ENCODE measurements around the gene INSL3. TPM values are rescaled to one million over a fixed set of nuclear protein-coding genes. Genes with fewer than 3 reads are reported as not detected.
A peak's percentile ranks its signal among the peaks of the same experiment; 100 is the strongest.

INSL3 gene
- total RNA-seq, 1 donor = 0.81 TPM

- DNase-seq (ENCODE audit: low read depth in 2 of 3, low spot score in 2 of 3) = peak; percentile 76 to 96 (median 93)
These were observed 26.4 kb upstream of the INSL3 start, which contains the start of gene JAK3 for GRCh38 chr19:17847538-17848366. Gene JAK3, minus strand, starts transcription at chr19:17847982. Its CDS starts 3,565 bp downstream, at chr19:17844417.

- peak in 2 of 3 donors; percentile 43 to 44 for DNase-seq (ENCODE audit: low read depth in 2 of 3, low spot score in 2 of 3)
These were observed 24.8 kb upstream of the INSL3 start for GRCh38 chr19:17846146-17846545.

- DNase-seq (ENCODE audit: low read depth in 2 of 3, low spot score in 2 of 3) = no peak
These were observed 22.7 kb upstream of the INSL3 start for GRCh38 chr19:17843908-17844490.

- DNase-seq (ENCODE audit: low read depth in 2 of 3, low spot score in 2 of 3) = no peak
These were observed 22.0 kb upstream of the INSL3 start for GRCh38 chr19:17843292-17843827.

GRCh38 chr19:17842663-17843291 lies 21.5 kb upstream of the INSL3 start:
- no peak for DNase-seq (ENCODE audit: low read depth in 2 of 3, low spot score in 2 of 3)

GRCh38 chr19:17841810-17842662 lies 20.7 kb upstream of the INSL3 start:
- peak in 2 of 3 donors; percentile 75 to 79 for DNase-seq (ENCODE audit: low read depth in 2 of 3, low spot score in 2 of 3)

GRCh38 chr19:17841371-17841809 lies 20.1 kb upstream of the INSL3 start:
- no peak for DNase-seq (ENCODE audit: low read depth in 2 of 3, low spot score in 2 of 3)

GRCh38 chr19:17840019-17840418 lies 18.7 kb upstream of the INSL3 start:
- no peak for DNase-seq (ENCODE audit: low read depth in 2 of 3, low spot score in 2 of 3)

- DNase-seq (ENCODE audit: low read depth in 2 of 3, low spot score in 2 of 3) = no peak
These were observed 16.7 kb upstream of the INSL3 start for GRCh38 chr19:17837972-17838371.

GRCh38 chr19:17836530-17836929 lies 15.2 kb upstream of the INSL3 start:
- no peak for DNase-seq (ENCODE audit: low read depth in 2 of 3, low spot score in 2 of 3)

- no peak for DNase-seq (ENCODE audit: low read depth in 2 of 3, low spot score in 2 of 3)
These were observed 14.1 kb upstream of the INSL3 start for GRCh38 chr19:17835182-17836006.

- no peak for DNase-seq (ENCODE audit: low read depth in 2 of 3, low spot score in 2 of 3)
These were observed 13.2 kb upstream of the INSL3 start for GRCh38 chr19:17834350-17835181.

GRCh38 chr19:17832443-17833208 lies 11.3 kb upstream of the INSL3 start:
- no peak for DNase-seq (ENCODE audit: low read depth in 2 of 3, low spot score in 2 of 3)

GRCh38 chr19:17831419-17831888 lies 10.1 kb upstream of the INSL3 start:
- DNase-seq (ENCODE audit: low read depth in 2 of 3, low spot score in 2 of 3) = no peak

GRCh38 chr19:17830567-17831418 lies 9.5 kb upstream of the INSL3 start:
- peak in 2 of 3 donors; percentile 65 to 75 for DNase-seq (ENCODE audit: low read depth in 2 of 3, low spot score in 2 of 3)

- no peak for DNase-seq (ENCODE audit: low read depth in 2 of 3, low spot score in 2 of 3)
These were observed 8.7 kb upstream of the INSL3 start for GRCh38 chr19:17829855-17830566.

Measured in hematopoietic multipotent progenitor cell (in vitro differentiated cells).